AG04449 (cell line): ENCODE measurements around the gene SPANXN4.

Source experiments
- CTCF ChIA-PET: fragments of 350-600 bp; formaldehyde crosslinking; extraction: SDS; loops from one replicate; lab custom pipeline; 2021; ENCODE audit warnings: antibody characterized with exemption; lab: Yijun Ruan, JAX
- POLR2A ChIA-PET: fragments of 400-600, 350-600 bp; formaldehyde crosslinking; extraction: SDS; loops from one replicate; lab custom pipeline; 2020; ENCODE audit warnings: antibody characterized with exemption, inconsistent platforms; lab: Yijun Ruan, JAX
- DNase-seq: peaks from one replicate; pipeline ENCODE4 v3.0.0-alpha.2; 2010; ENCODE audit warnings: low read depth, low spot score
- H3K4me3 ChIP-seq: 2 replicates; pipeline ENCODE4 v1.5.1; 2011; ENCODE audit warnings: low read depth, mild to moderate bottlenecking, control low read depth, low read length
- TF ChIP-seq, protein P1 (sequence below): IDR thresholded peaks from one replicate; pipeline ENCODE4 v1.5.1; 2011; ENCODE audit warnings: mild to moderate bottlenecking, moderate library complexity, low read length, control low read depth, inconsistent platforms; ENCODE audit not compliant: insufficient read depth; ENCODE audit errors: missing control alignments

Gene SPANXN4

DNA sequence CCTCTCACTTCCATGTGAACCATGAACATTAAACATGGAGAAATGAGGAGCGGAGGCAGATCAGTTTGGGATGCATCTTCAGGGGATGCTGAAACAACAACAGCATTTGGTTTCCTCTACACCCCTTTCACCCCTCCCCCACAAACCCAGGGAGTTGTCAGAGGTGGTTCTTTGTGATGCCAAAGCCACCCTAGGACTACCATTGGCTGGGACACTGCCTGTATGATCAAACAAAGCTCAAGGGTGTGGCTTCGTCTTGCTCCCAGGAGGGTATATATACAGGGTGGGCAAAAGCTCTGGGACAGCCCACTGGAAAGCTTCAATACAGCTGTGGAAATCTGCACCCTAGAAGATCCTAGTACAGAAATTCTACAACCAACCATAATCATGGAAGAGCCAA lies at the start of gene SPANXN4:
SPANXN4 (plus strand) TSS at position 301 of the 400 bp plus-strand sequence; CDS start at position 388, 87 bp downstream.
- CTCF ChIA-PET: no interaction called here
- H3K4me3 ChIP-seq: no peak within 1 kb of the TSS
- no peak for DNase-seq
- TF ChIP-seq, protein P1, sequence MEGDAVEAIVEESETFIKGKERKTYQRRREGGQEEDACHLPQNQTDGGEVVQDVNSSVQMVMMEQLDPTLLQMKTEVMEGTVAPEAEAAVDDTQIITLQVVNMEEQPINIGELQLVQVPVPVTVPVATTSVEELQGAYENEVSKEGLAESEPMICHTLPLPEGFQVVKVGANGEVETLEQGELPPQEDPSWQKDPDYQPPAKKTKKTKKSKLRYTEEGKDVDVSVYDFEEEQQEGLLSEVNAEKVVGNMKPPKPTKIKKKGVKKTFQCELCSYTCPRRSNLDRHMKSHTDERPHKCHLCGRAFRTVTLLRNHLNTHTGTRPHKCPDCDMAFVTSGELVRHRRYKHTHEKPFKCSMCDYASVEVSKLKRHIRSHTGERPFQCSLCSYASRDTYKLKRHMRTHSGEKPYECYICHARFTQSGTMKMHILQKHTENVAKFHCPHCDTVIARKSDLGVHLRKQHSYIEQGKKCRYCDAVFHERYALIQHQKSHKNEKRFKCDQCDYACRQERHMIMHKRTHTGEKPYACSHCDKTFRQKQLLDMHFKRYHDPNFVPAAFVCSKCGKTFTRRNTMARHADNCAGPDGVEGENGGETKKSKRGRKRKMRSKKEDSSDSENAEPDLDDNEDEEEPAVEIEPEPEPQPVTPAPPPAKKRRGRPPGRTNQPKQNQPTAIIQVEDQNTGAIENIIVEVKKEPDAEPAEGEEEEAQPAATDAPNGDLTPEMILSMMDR: no peak
- POLR2A ChIA-PET: no interaction called here

DNA sequence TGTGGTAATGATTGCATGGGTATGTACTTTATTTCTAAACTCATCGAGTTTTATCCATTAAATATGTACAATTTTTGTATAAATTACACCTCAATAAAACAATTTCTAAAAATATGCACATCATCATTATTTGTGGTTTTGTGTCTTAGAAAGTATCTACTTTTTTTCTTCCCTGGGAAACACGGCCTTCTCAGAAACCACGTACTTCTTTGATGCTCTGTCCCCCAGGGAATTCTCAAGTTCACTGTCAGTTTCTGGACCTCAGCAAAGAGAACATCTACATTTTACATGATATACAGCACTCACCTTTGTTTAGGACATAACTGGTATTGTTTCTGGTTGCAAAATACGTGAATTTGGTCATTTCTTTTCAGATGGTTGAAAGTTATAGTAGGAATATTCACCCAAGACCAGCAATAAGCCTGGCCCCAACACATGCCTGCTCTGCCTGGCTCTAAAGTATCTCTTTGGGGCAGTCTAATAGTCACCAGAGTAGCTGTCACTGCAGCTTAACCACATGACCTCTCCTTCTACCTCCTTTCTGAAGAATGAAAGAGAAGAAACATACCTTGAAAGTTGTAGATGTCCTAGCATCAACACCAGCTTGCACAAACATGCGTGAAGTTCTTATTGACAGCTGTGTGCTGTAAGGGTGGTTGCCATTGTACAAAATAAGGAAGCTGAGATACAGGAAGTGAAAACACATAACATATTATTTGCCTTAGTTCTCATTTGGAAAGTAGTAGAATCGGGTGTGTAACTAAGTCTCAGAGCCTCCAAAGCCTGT lies 48.4 kb upstream of the SPANXN4 start:
- DNase-seq: no peak
- no peak overlapping the region for H3K4me3 ChIP-seq
- POLR2A ChIA-PET: no interaction called here
- CTCF ChIA-PET: no interaction called here
- TF ChIP-seq, protein P1: no peak

DNA sequence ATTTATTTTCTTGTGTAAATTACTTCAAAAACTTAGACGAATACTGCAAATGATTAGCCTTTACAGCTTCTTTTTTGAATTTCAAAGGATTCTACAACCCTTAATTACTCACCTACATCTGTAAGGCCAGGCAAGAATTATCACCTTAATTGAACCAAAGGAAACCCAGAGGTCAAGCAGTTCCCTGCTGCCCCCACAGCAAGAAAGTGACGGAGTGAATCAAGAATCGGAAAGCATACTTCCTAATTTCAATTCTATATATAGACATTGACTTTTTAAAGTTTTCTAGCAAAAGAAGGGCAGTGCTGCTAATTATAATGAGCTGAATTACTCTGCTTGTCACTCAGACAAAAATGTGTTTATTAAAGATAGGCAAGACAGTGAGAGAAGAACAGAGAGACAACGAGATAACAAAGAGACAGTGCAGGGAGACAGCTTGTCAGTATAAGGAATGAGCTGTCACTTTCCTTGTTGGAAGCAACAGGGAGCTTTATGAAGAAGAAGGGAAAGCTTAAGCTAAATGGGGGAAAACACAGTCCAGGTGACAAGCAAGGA lies 47.5 kb upstream of the SPANXN4 start:
- TF ChIP-seq, protein P1: no peak
- CTCF ChIA-PET: no interaction called here
- no peak for DNase-seq
- H3K4me3 ChIP-seq: no peak overlapping the region
- POLR2A ChIA-PET: no interaction called here

DNA sequence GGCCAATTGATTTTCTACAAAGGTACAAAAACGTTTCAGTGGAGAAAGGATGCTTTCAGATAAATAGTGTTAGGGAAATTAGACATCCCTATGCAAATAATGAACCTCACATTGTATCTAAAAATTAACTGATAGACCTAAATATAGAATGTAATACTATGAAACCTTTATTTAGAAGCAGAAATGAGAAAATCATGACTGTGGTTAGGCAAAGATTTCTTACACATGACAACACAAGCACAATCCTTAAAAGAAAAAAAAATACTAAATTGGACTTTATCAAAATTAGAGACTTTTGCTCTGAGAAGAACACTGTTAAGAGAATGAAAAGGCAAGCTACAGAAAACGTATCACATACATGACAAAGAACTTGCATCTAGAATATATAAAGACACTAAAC lies 43.0 kb upstream of the SPANXN4 start:
- no peak overlapping the region for H3K4me3 ChIP-seq
- ChIA-PET CTCF (no interaction called here), POLR2A (no interaction called here)
- no peak for DNase-seq
- TF ChIP-seq, protein P1: no peak

DNA sequence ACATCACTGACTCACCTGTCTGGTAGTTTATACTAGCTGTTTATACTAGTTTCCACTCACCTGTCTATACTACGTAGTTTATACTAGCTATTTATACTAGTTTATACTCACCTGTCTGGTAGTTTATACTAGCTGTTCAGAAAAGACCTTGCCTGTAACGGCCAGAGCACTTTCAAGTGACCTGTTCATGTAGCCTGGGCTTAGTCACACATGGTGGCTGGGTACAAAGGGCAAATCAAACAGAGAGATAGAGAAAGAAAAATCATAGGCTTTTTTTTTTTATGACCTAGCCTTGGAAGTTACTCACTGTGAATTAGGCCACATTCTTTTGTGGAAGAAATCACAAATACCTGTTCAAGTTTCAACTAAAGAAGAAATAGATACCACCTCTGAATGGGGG lies 30.7 kb upstream of the SPANXN4 start:
- DNase-seq: no peak
- POLR2A ChIA-PET: no interaction called here
- TF ChIP-seq, protein P1: no peak
- CTCF ChIA-PET: no interaction called here
- H3K4me3 ChIP-seq: no peak overlapping the region

GRCh38 chrX:142998447-142999198 lies 27.1 kb upstream of the SPANXN4 start:
- TF ChIP-seq, protein P1: no peak
- DNase-seq: no peak
- ChIA-PET CTCF (no interaction called here), POLR2A (no interaction called here)
- no peak overlapping the region for H3K4me3 ChIP-seq
